GM23338 (cell line): ENCODE measurements around the gene IGFBPL1. TPM values are rescaled to one million over a fixed set of nuclear protein-coding genes. Genes with fewer than 3 reads are reported as not detected.

Experiments
- ATAC-seq: fragments of 200-7000 bp; cut with Tn5 transposase; 3 replicates; pipeline ENCODE4 v1.9.1; 2020
- DNase-seq: peaks from one replicate; pipeline ENCODE4 v3.0.0-alpha.2; 2015; ENCODE audit warnings: low spot score
- H2AFZ ChIP-seq: fragments of 200-600 bp; sonication (generic); 2 replicates; pipeline ENCODE4 v1.8.0; 2016; ENCODE audit warnings: antibody characterized with exemption, mild to moderate bottlenecking, moderate library complexity
- H3F3A ChIP-seq: fragments of 200-600 bp; sonication (generic); replicated peaks from 2 replicates; pipeline ENCODE4 v1.8.0; 2017; ENCODE audit warnings: antibody characterized with exemption, mixed run types, low read depth
- H3K27ac ChIP-seq: fragments of 200-600 bp; sonication (generic); 2 replicates; pipeline ENCODE4 v1.6.1; 2016; ENCODE audit warnings: low read depth
- H3K27me3 ChIP-seq: fragments of 200-600 bp; sonication (generic); 2 replicates; pipeline ENCODE4 v1.8.0; 2016; ENCODE audit warnings: mild to moderate bottlenecking, mixed run types, moderate library complexity; ENCODE audit not compliant: insufficient read depth
- H3K36me3 ChIP-seq: fragments of 200-600 bp; sonication (generic); 2 replicates; pipeline ENCODE4 v1.8.0; 2016; ENCODE audit warnings: mild to moderate bottlenecking; ENCODE audit not compliant: insufficient read depth
- H3K4me1 ChIP-seq: fragments of 200-600 bp; sonication (generic); 2 replicates; pipeline ENCODE4 v1.8.0; 2016; ENCODE audit warnings: mild to moderate bottlenecking, moderate library complexity; ENCODE audit not compliant: insufficient read depth
- H3K4me2 ChIP-seq: fragments of 200-600 bp; sonication (generic); 2 replicates; pipeline ENCODE4 v1.7.1; 2017; ENCODE audit warnings: mixed run types
- H3K4me3 ChIP-seq: fragments of 200-600 bp; sonication (generic); 2 replicates; pipeline ENCODE4 v1.6.1; 2016; ENCODE audit warnings: mixed run types
- H3K79me2 ChIP-seq: fragments of 200-600 bp; sonication (generic); replicated peaks from 2 replicates; pipeline ENCODE4 v1.8.0; 2017; ENCODE audit warnings: mild to moderate bottlenecking; ENCODE audit not compliant: insufficient read depth
- H3K9me2 ChIP-seq: fragments of 200-600 bp; sonication (generic); 2 replicates; pipeline ENCODE4 v1.8.0; 2017; ENCODE audit not compliant: insufficient read depth
- H4K20me1 ChIP-seq: fragments of 200-600 bp; sonication (generic); replicated peaks from 2 replicates; pipeline ENCODE4 v1.8.0; 2017; ENCODE audit warnings: mild to moderate bottlenecking; ENCODE audit not compliant: insufficient read depth
- H3K27ac Mint-ChIP-seq: 2 replicates; pipeline ENCODE4 v1.8.0; 2020; ENCODE audit warnings: inconsistent platforms, mild to moderate bottlenecking, moderate library complexity, mixed read lengths
- H3K27me3 Mint-ChIP-seq: 3 replicates; pipeline ENCODE4 v1.8.0; 2022; ENCODE audit warnings: low read depth, mild to moderate bottlenecking, moderate library complexity, mixed read lengths, inconsistent platforms; ENCODE audit not compliant: insufficient read depth, poor library complexity
- H3K36me3 Mint-ChIP-seq: 3 replicates; pipeline ENCODE4 v1.8.0; 2021; ENCODE audit warnings: low read depth, mild to moderate bottlenecking, inconsistent platforms, moderate library complexity, mixed read lengths
- H3K4me1 Mint-ChIP-seq: 3 replicates; pipeline ENCODE4 v1.8.0; 2020; ENCODE audit warnings: mild to moderate bottlenecking, inconsistent platforms, mixed read lengths
- H3K4me3 Mint-ChIP-seq: 3 replicates; pipeline ENCODE4 v1.8.0; 2021; ENCODE audit warnings: moderate library complexity, mild to moderate bottlenecking, inconsistent platforms, mixed read lengths
- H3K9me3 Mint-ChIP-seq: 3 replicates; pipeline ENCODE4 v1.8.0; 2020; ENCODE audit warnings: moderate library complexity, mild to moderate bottlenecking, inconsistent platforms, mixed read lengths
- CREB1 ChIP-seq: fragments of 250-450 bp; sonication (Bioruptor Pico); IDR thresholded peaks from 2 replicates; pipeline ENCODE4 v1.5.0; 2020; ENCODE audit warnings: low read depth, mild to moderate bottlenecking, moderate library complexity
- CTCF ChIP-seq, 2 experiments: fragments of 200-600 bp in 1 of 2; sonication (generic) in 1 of 2; conservative IDR thresholded peaks; 2 replicates each; pipeline versions ENCODE4 v1.5.1 to v1.6.1; 2016 to 2017; ENCODE audit warnings: antibody characterized with exemption in 2 of 2, low read depth in 2 of 2, mild to moderate bottlenecking in 2 of 2, moderate library complexity in 1 of 2
- EZH2 ChIP-seq: fragments of 200-600 bp; sonication (generic); IDR thresholded peaks from one replicate; pipeline ENCODE4 v1.8.0; 2017; ENCODE audit warnings: antibody characterized with exemption, mild to moderate bottlenecking, low read depth; ENCODE audit not compliant: unreplicated experiment
- EZH2phosphoT487 ChIP-seq: fragments of 200-600 bp; sonication (generic); IDR thresholded peaks from one replicate; pipeline ENCODE4 v1.8.1; 2018; ENCODE audit warnings: antibody characterized with exemption; ENCODE audit not compliant: unreplicated experiment
- NANOG ChIP-seq: IDR thresholded peaks from 2 replicates; pipeline ENCODE4 v1.6.1; 2016; ENCODE audit warnings: antibody characterized with exemption, borderline replicate concordance
- REST ChIP-seq: IDR thresholded peaks from one replicate; pipeline ENCODE4 v1.6.1; 2018; ENCODE audit warnings: antibody characterized with exemption; ENCODE audit not compliant: unreplicated experiment
- STAT1 ChIP-seq: IDR thresholded peaks from one replicate; pipeline ENCODE4 v1.6.1; 2016; ENCODE audit warnings: antibody characterized with exemption; ENCODE audit not compliant: unreplicated experiment
- ZNF114 ChIP-seq: fragments of 250-450 bp; sonication (Bioruptor Pico); IDR thresholded peaks from 2 replicates; pipeline ENCODE4 v1.5.0; 2020; ENCODE audit warnings: mild to moderate bottlenecking, moderate library complexity
- ZNF331 ChIP-seq: fragments of 250-450 bp; sonication (Bioruptor Pico); IDR thresholded peaks from 2 replicates; pipeline ENCODE4 v1.5.0; 2020; ENCODE audit warnings: low read depth, mild to moderate bottlenecking, moderate library complexity
- polyA plus RNA-seq: library from polyadenylated mRNA; unstranded; fragments of >200 nt; fragmentation: Nextera tagmentation; extraction: Ambion mirVana; gene quantifications from 2 replicates; pipeline ENCODE4 v1.2.1, GENCODE V29; 2016
- total RNA-seq: library from RNA; depleted of rRNA; stranded (reverse); fragments of >200 nt; shearing (Covaris generic); gene quantifications from 2 replicates; pipeline ENCODE4 v1.2.3, GENCODE V29; 2014

Gene IGFBPL1
- total and polyA plus RNA-seq, 2 experiments from 2014 or later, result 9.4 to 75.6 TPM

- no peak for TF ChIP-seq CTCF (conservative IDR thresholded peaks at IDR 0.05; ENCODE audit: low read depth in 2 of 2)
- no peak for TF ChIP-seq EZH2
- no peak for TF ChIP-seq STAT1
- TF ChIP-seq REST, result no peak
- TF ChIP-seq CREB1 (CRISPR knock-in tag), result no peak
These were observed 37.2 kb downstream of the IGFBPL1 start (continued) for GRCh38 chr9:38387066-38387465.

GRCh38 chr9:38386319-38386895, 37.8 kb downstream of the IGFBPL1 start:
- Mint-ChIP-seq H3K4me3 (no peak overlapping the region), H3K27me3 (peaks cover 36% of the 10 kb centered on the region), H3K9me3 (peaks cover 24% of the 10 kb centered on the region), H3K4me1 (peaks cover 3% of the 10 kb centered on the region), H3K36me3 (peaks cover 15% of the 10 kb centered on the region), H3K27ac (no peak overlapping the region)
- no peaks in the 10 kb centered on the region for H3K27me3 ChIP-seq
- H3K9me2 ChIP-seq, result no peaks in the 10 kb centered on the region
- H3K36me3 ChIP-seq, result no peaks in the 10 kb centered on the region
- no peak overlapping the region for H3K27ac ChIP-seq
- ATAC-seq (no peak), DNase-seq (no peak)
- H3K79me2 ChIP-seq, result no peaks in the 10 kb centered on the region
- no peaks in the 10 kb centered on the region for H3F3A ChIP-seq
- H3K4me2 ChIP-seq, result no peak overlapping the region
- peaks cover 3% of the 10 kb centered on the region; the same call in 1 of the 2 replicates for H3K4me1 ChIP-seq
- no peaks in the 10 kb centered on the region for H4K20me1 ChIP-seq
- H2AFZ ChIP-seq, result no peak overlapping the region
- no peak overlapping the region for H3K4me3 ChIP-seq
- TF ChIP-seq ZNF331 (CRISPR knock-in tag) (no peak), EZH2phosphoT487 (no peak), NANOG (no peak), STAT1 (no peak), ZNF114 (no peak)
